Aorta (tissue), 5 donors: ENCODE data around the gene DGKK. TPM values are rescaled to one million over a fixed set of nuclear protein-coding genes. Genes with fewer than 3 reads are reported as not detected.
"Not testable (repeated sequence)": the region's sequence is repeated elsewhere in the genome, so short reads cannot be mapped to it uniquely, and the experiment has no call there.

Source experiments
- ATAC-seq: fragments of 200-7000 bp; cut with Tn5 transposase; one replicate; pipeline ENCODE4 v1.9.1; 2022; ENCODE audit warnings: moderate library complexity; ENCODE audit not compliant: low FRiP score
- DNase-seq, 2 donors: peaks; one replicate each; pipeline ENCODE4 v3.0.0-alpha.2; 2020
- H3K27ac ChIP-seq, 2 donors: one replicate each; pipeline ENCODE4 v1.5.1; 2013; ENCODE audit warnings: low read length in 2 of 2, mild to moderate bottlenecking in 2 of 2, moderate library complexity in 2 of 2, control low read depth in 1 of 2, inconsistent platforms in 1 of 2, low read depth in 1 of 2
- H3K27me3 ChIP-seq, 2 donors: one replicate each; pipeline ENCODE4 v1.6.1; 2013; ENCODE audit warnings: control low read depth in 1 of 2, low read length in 1 of 2, mild to moderate bottlenecking in 1 of 2, moderate library complexity in 1 of 2; ENCODE audit not compliant: insufficient read depth in 2 of 2, control insufficient read depth in 1 of 2
- H3K36me3 ChIP-seq, 2 donors: one replicate each; pipeline ENCODE4 v1.6.1; 2013; ENCODE audit warnings: control low read depth in 1 of 2, low read length in 1 of 2, mild to moderate bottlenecking in 1 of 2; ENCODE audit not compliant: insufficient read depth in 2 of 2, control insufficient read depth in 1 of 2
- H3K4me1 ChIP-seq, 2 donors: one replicate each; pipeline ENCODE4 v1.6.1; 2013; ENCODE audit warnings: low read length in 2 of 2, control low read depth in 1 of 2, mild to moderate bottlenecking in 1 of 2, moderate library complexity in 1 of 2; ENCODE audit not compliant: insufficient read depth in 2 of 2, control insufficient read depth in 1 of 2
- H3K4me3 ChIP-seq, 2 donors: one replicate each; pipeline ENCODE4 v1.5.1; 2013; ENCODE audit warnings: low read length in 2 of 2, control low read depth in 1 of 2, mild to moderate bottlenecking in 1 of 2
- H3K9me3 ChIP-seq: one replicate; pipeline ENCODE4 v1.6.1; 2013; ENCODE audit warnings: mild to moderate bottlenecking, low read length; ENCODE audit not compliant: control insufficient read depth
- WGBS, 2 donors: extraction: QIAGEN DNeasy Blood & Tissue Kit; methylation state at CpG; one replicate each; pipeline ENCODE4 v1.1.7; 2013; 5-methylcytosine and 5-hydroxymethylcytosine counted together
- intact Hi-C, 2 donors: fragments of 100-400 bp; cut with DNase I; formaldehyde crosslinking; loops; one replicate each; pipeline versions ENCODE4 v1.14.2 to v1.15.0; 2022
- polyA plus RNA-seq, 2 donors: library from polyadenylated mRNA; stranded (reverse); fragments of 200-250 nt; gene quantifications; one replicate each; pipeline ENCODE4 v1.2.3, GENCODE V29; 2013
- total RNA-seq, 2 donors: library from RNA; stranded (reverse); fragmentation: NEBNext Ultra II Directional; extraction: Animal tissue kit (Norgen Biotek cat#: 25700); gene quantifications; one replicate each; pipeline ENCODE4 v1.2.1, GENCODE V29; 2021
- donor health status: healthy with polysubstance abuse.
- donor health status: Bipolar disorder and iron deficiency.
- donor health status: DM: no; HTN: no; CAD: no.
- donor health status: DM: no; HTN: no; CAD: no.
- donor health status: DM: yes; HTN: yes; CAD: no.

Gene DGKK
- total and polyA plus RNA-seq, 4 donors, result not detected

- WGBS, 2 donors, result 44 to 67% methylated on average over 2 of the region's 2 CpGs
- H3K4me3 ChIP-seq, result no peak overlapping the region
- H3K36me3 ChIP-seq, result no peaks in the 10 kb centered on the region
- intact Hi-C loops, result no loop called here
- H3K9me3 ChIP-seq, result no peaks in the 10 kb centered on the region
- H3K4me1 ChIP-seq, result no peaks in the 10 kb centered on the region
- ATAC-seq (no peak), DNase-seq (no peak)
- H3K27ac ChIP-seq, result no peak overlapping the region
- no peaks in the 10 kb centered on the region for H3K27me3 ChIP-seq
Observed at GRCh38 chrX:50386520-50386919, 84.1 kb downstream of the DGKK start.

GRCh38 chrX:50381729-50382415, 88.8 kb downstream of the DGKK start:
- Histone ChIP-seq H3K27me3 (no peaks in the 10 kb centered on the region), H3K9me3 (no peaks in the 10 kb centered on the region), H3K4me3 (no peak overlapping the region), H3K27ac (no peak overlapping the region), H3K36me3 (no peaks in the 10 kb centered on the region), H3K4me1 (no peaks in the 10 kb centered on the region)
- DNase-seq (no peak), ATAC-seq (no peak)
- intact Hi-C loops, result no loop called here
- WGBS, 2 donors, result 79 to 89% methylated on average over 5 of the region's 5 CpGs

DNA sequence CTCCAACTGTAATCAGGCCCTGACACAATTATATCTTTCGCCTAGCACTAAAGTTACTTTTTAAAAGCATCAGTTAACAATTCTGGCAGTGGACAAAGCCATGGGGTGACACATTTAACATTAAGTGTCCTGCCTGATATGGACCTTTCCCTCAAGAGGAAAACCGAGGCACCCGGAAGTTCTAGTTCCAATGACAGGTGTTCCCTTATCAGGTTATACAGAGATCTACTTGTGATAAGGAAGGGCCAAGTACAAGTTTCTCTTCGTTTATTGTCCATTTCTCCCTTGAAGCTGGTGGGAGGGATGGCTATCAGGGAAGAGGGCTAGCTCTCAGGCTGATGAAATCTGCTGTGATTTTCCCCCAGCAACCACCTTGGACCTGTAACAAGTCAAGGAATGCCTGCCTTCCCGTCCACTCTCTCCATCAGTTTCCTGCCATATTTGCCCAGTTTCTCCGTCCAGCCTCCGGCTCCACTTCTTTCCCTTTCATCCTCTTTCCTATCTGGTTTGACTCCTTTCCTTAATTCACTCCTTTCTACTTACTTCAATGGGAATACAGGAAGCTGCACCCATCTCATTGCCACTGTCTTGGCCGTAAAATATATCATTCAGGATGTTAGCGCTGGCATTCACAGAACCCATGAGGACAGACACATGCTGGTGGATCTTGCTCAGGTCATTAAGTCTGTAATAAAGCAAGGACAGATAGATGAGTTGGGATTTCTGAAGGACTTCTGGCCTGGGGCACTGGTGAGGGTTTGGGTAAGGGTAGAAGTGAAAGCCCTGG, 95.0 kb downstream of the DGKK start:
- ATAC-seq, result no peak
- 79 to 87% methylated on average over 9 of the region's 9 CpGs for WGBS, 2 donors
- intact Hi-C loops, result no loop called here

GRCh38 chrX:50372966-50373365, 97.7 kb downstream of the DGKK start:
- WGBS, 2 donors, result 61 to 74% methylated on average over 4 of the region's 4 CpGs
- no peaks in the 10 kb centered on the region for H3K4me1 ChIP-seq
- H3K36me3 ChIP-seq, result no peaks in the 10 kb centered on the region
- H3K27me3 ChIP-seq, result no peaks in the 10 kb centered on the region
- no peak overlapping the region for H3K4me3 ChIP-seq
- intact Hi-C loops, result no loop called here
- no peak for ATAC-seq
- no peaks in the 10 kb centered on the region for H3K9me3 ChIP-seq
- H3K27ac ChIP-seq, result no peak overlapping the region
- DNase-seq, result no peak

More for the DNA sequence above, 95.0 kb downstream of the DGKK start:
- no peak for DNase-seq
- no peaks in the 10 kb centered on the region for H3K27me3 ChIP-seq
- H3K9me3 ChIP-seq, result no peaks in the 10 kb centered on the region
- no peaks in the 10 kb centered on the region for H3K36me3 ChIP-seq
- no peak overlapping the region for H3K4me3 ChIP-seq
- no peak overlapping the region for H3K27ac ChIP-seq
- no peaks in the 10 kb centered on the region for H3K4me1 ChIP-seq

DNA sequence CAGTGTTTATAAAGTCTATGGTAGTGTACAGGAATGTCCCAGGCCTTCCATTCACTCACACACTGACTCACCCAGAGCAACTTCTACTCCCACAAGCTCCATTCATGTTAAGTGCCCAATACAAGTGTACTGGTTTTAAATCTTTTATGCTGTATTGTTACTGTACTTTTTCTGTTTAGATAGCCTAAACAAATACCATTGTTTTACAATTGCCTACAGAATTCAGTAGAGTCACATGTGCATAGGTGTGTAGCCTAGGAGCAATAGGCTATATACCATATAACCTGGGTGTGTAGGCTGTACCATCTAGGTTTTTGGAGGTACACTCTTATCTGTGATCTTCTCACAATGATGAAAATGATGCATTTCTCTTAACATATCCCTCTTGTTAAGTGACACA, 126.7 kb downstream of the DGKK start:
- intact Hi-C loops, result no loop called here
- H3K4me1 ChIP-seq, result no peaks in the 10 kb centered on the region
- no peak overlapping the region for H3K4me3 ChIP-seq
- ATAC-seq (no peak), DNase-seq (no peak)
- no peaks in the 10 kb centered on the region for H3K27me3 ChIP-seq
- H3K9me3 ChIP-seq, result no peaks in the 10 kb centered on the region
- H3K36me3 ChIP-seq, result no peaks in the 10 kb centered on the region
- H3K27ac ChIP-seq, result no peak overlapping the region

DNA sequence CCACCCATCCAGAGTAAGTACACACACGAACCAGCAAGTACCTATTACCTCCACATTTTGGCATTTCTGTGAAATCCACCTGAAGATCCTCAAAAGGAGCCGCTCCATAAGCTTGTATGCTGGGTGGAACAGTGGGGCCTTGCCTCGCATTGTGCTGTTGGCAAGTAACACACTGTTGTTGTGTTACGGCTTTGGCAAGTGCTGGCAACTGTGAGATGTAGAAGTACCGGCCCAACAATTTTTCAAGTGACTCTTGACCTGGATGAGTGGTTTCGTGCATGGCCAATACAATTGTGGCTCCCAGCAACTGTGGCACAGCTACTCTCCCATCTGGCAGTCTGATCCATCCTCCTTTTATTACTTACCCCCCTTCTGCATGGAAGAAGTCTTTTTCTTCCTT, 137.3 kb downstream of the DGKK start:
- WGBS, 2 donors, result 74 to 82% methylated on average over 6 of the region's 6 CpGs
- no peaks in the 10 kb centered on the region for H3K9me3 ChIP-seq
- no peaks in the 10 kb centered on the region for H3K4me1 ChIP-seq
- DNase-seq (no peak), ATAC-seq (no peak)
- H3K27me3 ChIP-seq, result no peaks in the 10 kb centered on the region
- no peak overlapping the region for H3K4me3 ChIP-seq
- intact Hi-C loops, result no loop called here
- H3K27ac ChIP-seq, result no peak overlapping the region
- no peaks in the 10 kb centered on the region for H3K36me3 ChIP-seq

DNA sequence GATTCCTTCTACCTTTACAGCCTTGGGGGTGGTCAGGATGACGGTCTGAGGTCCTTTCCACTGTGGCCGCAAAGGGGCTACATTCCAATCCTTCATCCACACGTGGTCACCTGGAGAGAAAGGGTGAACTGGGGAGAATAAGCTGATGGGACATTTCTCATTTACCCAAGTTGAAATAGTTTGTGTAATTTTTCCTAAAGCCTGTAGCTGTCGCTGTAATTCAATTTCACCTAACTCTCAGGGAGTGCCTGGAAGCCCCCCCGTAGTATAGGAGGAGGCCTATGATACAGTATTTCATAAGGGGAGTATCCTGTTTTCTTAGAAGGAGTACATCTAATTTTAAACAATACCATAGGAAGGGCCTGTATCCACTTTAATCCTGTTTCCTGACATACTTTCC, 138.0 kb downstream of the DGKK start:
- ATAC-seq, DNase-seq, intact Hi-C loops, H3K9me3 ChIP-seq, H3K27ac ChIP-seq, H3K27me3 ChIP-seq, H3K4me3 ChIP-seq, H3K4me1 ChIP-seq, H3K36me3 ChIP-seq: not testable (repeated sequence)
- WGBS, 2 donors, result 21 to 27% methylated on average over 5 of the region's 5 CpGs

- H3K4me3 ChIP-seq, result no peak overlapping the region
- H3K27me3 ChIP-seq, result no peaks in the 10 kb centered on the region
- intact Hi-C loops, result no loop called here
- no peak overlapping the region for H3K27ac ChIP-seq
- WGBS, 2 donors, result 46 to 71% methylated on average over 2 of the region's 2 CpGs
- H3K9me3 ChIP-seq, result no peaks in the 10 kb centered on the region
- ATAC-seq, result no peak
- no peaks in the 10 kb centered on the region for H3K4me1 ChIP-seq
- DNase-seq, result no peak
- no peaks in the 10 kb centered on the region for H3K36me3 ChIP-seq
Observed at GRCh38 chrX:50327235-50327634, 143.4 kb downstream of the DGKK start.
